SJSA1 (cell line): ENCODE measurements around the gene IST1. TPM values are rescaled to one million over a fixed set of nuclear protein-coding genes. Genes with fewer than 3 reads are reported as not detected.

ENCODE experiments used
- DNase-seq, 2 experiments: peaks; one replicate each; pipeline ENCODE4 v3.0.0-alpha.2; 2015 to 2020; ENCODE audit warnings: low spot score in 2 of 2, low read depth in 1 of 2
- H3K27ac ChIP-seq: fragments of 250-450 bp; sonication (Bioruptor Pico); 2 replicates; pipeline ENCODE4 v1.5.1; 2020; ENCODE audit warnings: mild to moderate bottlenecking, moderate library complexity
- H3K27me3 ChIP-seq: fragments of 250-450 bp; sonication (Bioruptor Pico); replicated peaks from 2 replicates; pipeline ENCODE4 v1.5.1; 2020; ENCODE audit warnings: mild to moderate bottlenecking, moderate library complexity
- H3K36me3 ChIP-seq: fragments of 250-450 bp; sonication (Bioruptor Pico); 2 replicates; pipeline ENCODE4 v1.5.1; 2020; ENCODE audit warnings: mild to moderate bottlenecking
- H3K4me1 ChIP-seq: fragments of 250-450 bp; sonication (Bioruptor Pico); replicated peaks from 2 replicates; pipeline ENCODE4 v1.6.1; 2021; ENCODE audit warnings: mild to moderate bottlenecking
- H3K4me3 ChIP-seq: fragments of 250-450 bp; sonication (Bioruptor Pico); 2 replicates; pipeline ENCODE4 v1.5.1; 2020; ENCODE audit warnings: mild to moderate bottlenecking
- H3K9me3 ChIP-seq: fragments of 250-450 bp; sonication (Bioruptor Pico); replicated peaks from 2 replicates; pipeline ENCODE4 v1.5.1; 2020; ENCODE audit warnings: mild to moderate bottlenecking
- total RNA-seq: library from RNA; depleted of rRNA; stranded (reverse); fragments of >200 nt; shearing (Covaris generic); gene quantifications from 2 replicates; pipeline ENCODE4 v1.2.3, GENCODE V29; 2014; rRNA removed

Gene IST1
- total RNA-seq, 1 experiment from 2014 or later: 231 TPM

DNA sequence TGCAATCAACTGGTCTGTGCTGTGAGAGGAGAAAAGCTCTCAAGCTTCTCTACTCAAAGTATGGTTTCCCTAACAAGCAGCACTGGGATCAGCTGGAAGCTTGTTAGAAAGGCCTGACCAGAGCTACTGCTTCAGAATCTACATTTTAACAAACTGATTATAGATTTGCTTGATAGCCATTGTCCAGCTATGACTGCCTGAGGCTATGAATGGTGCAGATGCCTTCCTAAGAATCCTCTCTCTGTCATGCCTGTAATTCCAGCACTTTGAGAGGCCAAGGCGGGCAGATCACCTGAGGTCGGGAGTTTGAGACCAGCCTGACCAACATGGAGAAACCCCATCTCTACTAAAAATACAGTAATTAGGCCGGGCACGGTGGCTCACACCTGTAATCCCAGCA, 76.2 kb downstream of the IST1 start:
- Histone ChIP-seq H3K36me3 (no peaks in the 10 kb centered on the region), H3K9me3 (no peaks in the 10 kb centered on the region), H3K4me1 (no peaks in the 10 kb centered on the region), H3K27me3 (0 out of 2 replicates have a peak, but pooled peaks cover 5% of the 10 kb centered on the region), H3K4me3 (no peak overlapping the region), H3K27ac (no peak overlapping the region)
- no peak for DNase-seq

DNA sequence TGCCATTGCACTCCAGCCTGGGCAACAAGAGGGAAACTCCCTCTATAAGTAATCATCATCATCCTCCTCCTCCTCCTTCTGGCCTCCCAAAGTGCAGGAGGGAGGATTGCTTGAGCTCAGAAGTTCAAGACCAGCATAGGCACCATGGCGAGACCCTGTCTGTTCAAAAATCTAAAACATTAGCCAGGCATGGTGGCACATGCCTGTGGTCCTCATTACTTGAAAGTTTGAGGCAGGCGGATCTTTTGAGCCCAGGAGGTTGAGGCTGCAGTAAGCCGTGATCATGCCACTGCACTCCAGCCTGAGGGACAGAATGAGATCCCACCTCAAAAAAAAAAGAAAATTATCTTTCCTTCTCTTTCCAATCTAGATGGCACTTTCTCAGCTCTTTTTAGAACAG, 77.0 kb downstream of the IST1 start:
- Histone ChIP-seq H3K36me3 (no peaks in the 10 kb centered on the region), H3K9me3 (no peaks in the 10 kb centered on the region), H3K4me3 (no peak overlapping the region), H3K27me3 (0 out of 2 replicates have a peak, but pooled peaks cover 5% of the 10 kb centered on the region), H3K27ac (no peak overlapping the region), H3K4me1 (no peaks in the 10 kb centered on the region)
- no peak for DNase-seq

GRCh38 chr16:71973001-71973400, 77.7 kb downstream of the IST1 start:
- no peak for DNase-seq
- Histone ChIP-seq H3K27me3 (peaks cover 8% of the 10 kb centered on the region; the same call in 1 of the 2 replicates), H3K36me3 (no peaks in the 10 kb centered on the region), H3K9me3 (no peaks in the 10 kb centered on the region), H3K4me3 (no peak overlapping the region), H3K4me1 (no peaks in the 10 kb centered on the region), H3K27ac (no peak overlapping the region)

DNA sequence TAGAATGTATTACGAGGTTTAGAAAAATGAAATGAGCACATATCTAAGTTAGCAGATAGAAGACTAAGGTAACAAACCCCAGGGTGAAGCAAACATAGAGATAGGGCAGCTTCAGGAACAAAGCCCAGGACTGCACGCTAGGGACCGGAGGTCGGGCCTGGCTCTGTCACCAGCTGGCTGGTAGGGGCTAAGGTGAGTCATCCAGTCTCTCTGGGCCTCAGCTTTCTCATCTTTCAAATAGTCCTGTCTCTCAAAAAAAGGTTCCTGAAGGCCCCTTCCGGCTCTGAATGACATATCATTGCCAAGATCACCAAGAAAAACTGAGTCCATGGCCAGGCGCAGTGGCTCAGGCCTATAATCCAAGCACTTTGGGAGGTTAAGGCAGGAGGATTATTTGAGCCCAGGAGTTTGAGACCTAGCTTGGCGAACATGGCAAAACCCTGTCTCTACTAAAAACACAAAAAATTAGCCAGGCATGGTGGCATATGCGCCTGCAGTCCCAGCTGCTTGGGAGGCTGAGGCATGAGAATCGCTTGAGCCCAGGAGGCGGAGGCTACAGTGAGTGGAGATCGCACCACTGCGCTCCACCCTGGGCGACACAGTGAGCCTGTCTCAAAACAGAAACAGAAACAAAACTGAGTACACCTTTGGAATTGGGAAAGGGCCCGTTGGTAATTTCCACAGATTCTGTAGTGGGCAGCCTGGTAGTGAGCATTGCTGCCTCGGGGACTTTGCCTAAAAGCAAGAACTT, 78.9 kb downstream of the IST1 start:
- H3K36me3 ChIP-seq: no peaks in the 10 kb centered on the region
- H3K9me3 ChIP-seq: no peaks in the 10 kb centered on the region
- no peak for DNase-seq
- H3K4me1 ChIP-seq: no peaks in the 10 kb centered on the region
- H3K4me3 ChIP-seq: no peak overlapping the region
- H3K27me3 ChIP-seq: peaks cover 10% of the 10 kb centered on the region
- no peak overlapping the region for H3K27ac ChIP-seq

Other genes with a start within 250 kb of the IST1 start
- gene PHLPP2, start 170.8 kb upstream of the IST1 start, total RNA-seq: 9.1 and 9.9 TPM in 2 replicates
- gene AP1G1, start 86.7 kb upstream of the IST1 start, total RNA-seq: 37.4 and 53.9 TPM in 2 replicates
- gene ATXN1L, start 49.6 kb upstream of the IST1 start, total RNA-seq: 9.9 and 24.2 TPM in 2 replicates
- gene ZNF821, start 11.3 kb upstream of the IST1 start, total RNA-seq: 4.2 and 19.2 TPM in 2 replicates
- not detected in 2 replicates for gene PKD1L3, start 104.9 kb downstream of the IST1 start, total RNA-seq
- gene DHODH, start 113.2 kb downstream of the IST1 start, total RNA-seq: 5.5 and 6.6 TPM in 2 replicates
- gene HP, start 159.0 kb downstream of the IST1 start, total RNA-seq: 0.29 and 0.91 TPM in 2 replicates
- not detected in 2 replicates for gene HPR, start 167.7 kb downstream of the IST1 start, total RNA-seq
- gene TXNL4B, start 198.1 kb downstream of the IST1 start, total RNA-seq: 11.7 and 26.0 TPM in 2 replicates
- 50.9 and 67.1 TPM in 2 replicates for gene DHX38, start 198.3 kb downstream of the IST1 start, total RNA-seq